Keratinocyte (primary cell): ENCODE data around the gene VIPR2.

Source experiments
- EZH2 ChIP-seq: IDR thresholded peaks from one replicate; pipeline ENCODE4 v1.6.1; 2012; ENCODE audit warnings: inconsistent platforms, mild to moderate bottlenecking, low read length, moderate library complexity
- TF ChIP-seq, protein P1 (sequence below), 3 experiments: IDR thresholded peaks in 1 of 3; conservative IDR thresholded peaks in 1 of 3; optimal IDR thresholded peaks in 1 of 3; 2 replicates in 2 of 3; 3 replicates in 1 of 3; pipeline versions ENCODE3 to v1.5.1; 2011; ENCODE audit warnings: low read length in 3 of 3, mild to moderate bottlenecking in 3 of 3, moderate library complexity in 2 of 3, control low read depth in 1 of 3, inconsistent platforms in 1 of 3; ENCODE audit not compliant: insufficient read depth in 2 of 3; ENCODE audit errors: extremely low read depth in 1 of 3

DNA sequence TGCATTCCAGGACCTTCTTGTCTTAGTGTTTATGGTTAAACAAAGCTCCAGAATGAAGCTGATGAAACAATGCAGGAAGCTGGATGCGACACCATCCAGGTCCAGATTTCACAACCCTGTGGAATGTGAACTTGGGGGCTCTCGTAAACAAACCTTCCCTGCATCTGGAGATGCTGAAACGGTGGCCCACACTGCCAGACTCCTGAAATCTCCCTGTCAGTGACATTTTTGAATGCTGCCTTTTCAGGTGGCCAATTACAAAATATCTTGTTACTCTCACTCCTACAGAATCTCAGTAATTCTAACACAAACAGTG is 18.8 kb downstream of the VIPR2 start:
- TF ChIP-seq, protein P1, sequence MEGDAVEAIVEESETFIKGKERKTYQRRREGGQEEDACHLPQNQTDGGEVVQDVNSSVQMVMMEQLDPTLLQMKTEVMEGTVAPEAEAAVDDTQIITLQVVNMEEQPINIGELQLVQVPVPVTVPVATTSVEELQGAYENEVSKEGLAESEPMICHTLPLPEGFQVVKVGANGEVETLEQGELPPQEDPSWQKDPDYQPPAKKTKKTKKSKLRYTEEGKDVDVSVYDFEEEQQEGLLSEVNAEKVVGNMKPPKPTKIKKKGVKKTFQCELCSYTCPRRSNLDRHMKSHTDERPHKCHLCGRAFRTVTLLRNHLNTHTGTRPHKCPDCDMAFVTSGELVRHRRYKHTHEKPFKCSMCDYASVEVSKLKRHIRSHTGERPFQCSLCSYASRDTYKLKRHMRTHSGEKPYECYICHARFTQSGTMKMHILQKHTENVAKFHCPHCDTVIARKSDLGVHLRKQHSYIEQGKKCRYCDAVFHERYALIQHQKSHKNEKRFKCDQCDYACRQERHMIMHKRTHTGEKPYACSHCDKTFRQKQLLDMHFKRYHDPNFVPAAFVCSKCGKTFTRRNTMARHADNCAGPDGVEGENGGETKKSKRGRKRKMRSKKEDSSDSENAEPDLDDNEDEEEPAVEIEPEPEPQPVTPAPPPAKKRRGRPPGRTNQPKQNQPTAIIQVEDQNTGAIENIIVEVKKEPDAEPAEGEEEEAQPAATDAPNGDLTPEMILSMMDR (optimal IDR thresholded peaks at IDR 0.05 in 1 of 3, IDR thresholded peaks at IDR 0.05 in 1 of 3, conservative IDR thresholded peaks at IDR 0.05 in 1 of 3; ENCODE audit: extremely low read depth in 1 of 3, insufficient read depth in 2 of 3, low read length in 3 of 3), result no peak
- TF ChIP-seq EZH2, result no peak
